ENCODE data around the gene TCEA2.

TCEA2 gene

DNA sequence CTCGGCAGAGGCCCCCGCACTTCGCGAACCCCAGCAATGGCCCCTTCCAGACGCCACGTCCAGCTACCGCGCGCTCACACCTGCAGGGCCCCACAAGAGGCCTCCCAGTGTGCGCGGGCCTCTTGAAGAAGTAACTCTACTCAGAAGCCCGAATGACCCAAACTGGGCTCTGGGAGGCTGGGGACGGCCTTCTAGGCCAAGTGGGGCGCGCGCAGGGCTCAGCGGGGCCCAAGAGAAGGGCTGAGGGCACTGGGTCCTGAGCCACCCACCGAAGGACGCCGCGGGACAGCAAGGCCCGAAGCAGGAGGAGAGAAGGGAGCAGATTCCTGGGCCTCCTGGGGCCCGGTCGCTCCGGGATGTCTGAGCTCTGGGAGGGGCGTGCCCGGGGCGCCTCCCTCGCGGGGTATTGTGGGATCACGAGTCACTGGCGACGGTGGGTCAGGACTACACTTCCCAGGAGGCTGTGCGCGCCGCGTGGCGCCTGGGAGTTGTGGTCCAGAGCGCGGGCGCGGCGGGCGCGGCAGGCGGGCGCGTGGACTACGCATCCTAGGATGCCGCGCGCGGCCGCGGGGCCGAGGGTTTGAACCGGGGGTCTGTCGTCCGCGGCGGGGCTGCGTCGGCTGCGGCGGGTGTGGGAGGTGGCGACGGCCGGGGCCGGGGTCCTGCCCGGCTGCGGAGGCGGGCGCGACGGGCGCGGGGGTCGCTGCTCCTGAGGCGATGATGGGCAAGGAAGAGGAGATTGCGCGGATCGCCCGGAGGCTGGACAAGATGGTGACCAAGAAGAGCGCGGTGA is at the start of gene TCEA2:
Gene TCEA2, plus strand, starts transcription at position 603 of the 793 bp plus-strand sequence. Its CDS starts 115 bp downstream, at position 718.
- ATAC-seq (peak; percentile 88), DNase-seq (peak; percentile 96)

DNA sequence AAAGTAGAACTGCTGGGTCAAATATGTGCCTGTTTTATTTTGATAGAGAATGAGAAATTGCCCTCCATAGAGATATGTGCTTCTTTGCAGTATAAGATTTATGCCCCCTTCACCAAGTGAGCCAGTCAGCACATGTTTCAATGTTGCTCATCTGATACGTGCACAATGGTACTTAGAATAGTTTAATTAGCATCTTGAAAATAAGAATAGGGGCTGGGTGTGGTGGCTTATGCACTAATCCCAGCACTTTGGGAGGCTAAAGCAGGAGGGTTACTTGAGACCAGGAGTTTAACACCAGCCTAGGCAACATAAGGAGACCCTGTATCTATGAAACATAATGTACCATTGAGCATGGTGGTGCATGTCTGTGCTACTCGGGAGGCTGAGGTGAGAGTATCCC is 47.4 kb upstream of the TCEA2 start:
- DNase-seq (no peak), ATAC-seq (no peak)

DNA sequence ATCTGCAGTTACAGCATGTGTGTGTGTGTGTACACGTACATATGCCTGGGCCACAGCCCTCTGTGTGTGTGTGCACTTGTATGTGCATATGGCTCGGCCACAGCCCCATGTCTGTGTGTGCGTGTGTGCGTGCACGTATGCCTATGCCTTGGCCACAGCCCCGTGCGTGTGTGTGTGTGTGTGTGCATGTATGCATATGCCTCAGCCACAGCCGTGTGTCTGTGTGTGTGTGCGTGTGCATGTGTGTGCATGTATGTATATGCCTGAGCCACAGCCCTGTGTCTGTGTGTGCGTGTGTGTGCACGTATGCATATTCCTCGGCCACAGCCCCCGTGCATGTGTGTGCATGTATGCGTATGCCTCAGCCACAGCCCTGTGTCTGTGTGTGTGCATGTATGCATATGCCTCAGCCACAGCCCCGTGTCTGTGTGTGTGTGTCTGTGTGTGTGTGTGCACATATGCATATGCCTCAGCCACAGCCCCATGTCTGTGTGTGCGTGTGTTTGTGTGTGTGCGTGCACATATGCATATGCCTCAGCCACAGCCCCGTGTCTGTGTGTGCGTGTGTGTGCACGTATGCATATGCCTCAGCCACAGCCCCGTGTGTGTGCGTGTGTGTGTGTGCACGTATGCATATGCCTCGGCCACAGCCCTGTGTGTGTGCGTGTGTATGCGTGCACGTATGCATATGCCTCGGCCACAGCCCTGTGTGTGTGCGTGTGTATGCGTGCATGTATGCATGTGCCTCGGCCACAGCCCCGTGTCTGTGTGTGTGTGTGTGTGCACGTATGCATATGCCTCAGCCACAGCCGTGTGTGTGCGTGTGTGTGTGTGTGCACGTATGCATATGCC is 41.6 kb upstream of the TCEA2 start:
- no peak for ATAC-seq

DNA sequence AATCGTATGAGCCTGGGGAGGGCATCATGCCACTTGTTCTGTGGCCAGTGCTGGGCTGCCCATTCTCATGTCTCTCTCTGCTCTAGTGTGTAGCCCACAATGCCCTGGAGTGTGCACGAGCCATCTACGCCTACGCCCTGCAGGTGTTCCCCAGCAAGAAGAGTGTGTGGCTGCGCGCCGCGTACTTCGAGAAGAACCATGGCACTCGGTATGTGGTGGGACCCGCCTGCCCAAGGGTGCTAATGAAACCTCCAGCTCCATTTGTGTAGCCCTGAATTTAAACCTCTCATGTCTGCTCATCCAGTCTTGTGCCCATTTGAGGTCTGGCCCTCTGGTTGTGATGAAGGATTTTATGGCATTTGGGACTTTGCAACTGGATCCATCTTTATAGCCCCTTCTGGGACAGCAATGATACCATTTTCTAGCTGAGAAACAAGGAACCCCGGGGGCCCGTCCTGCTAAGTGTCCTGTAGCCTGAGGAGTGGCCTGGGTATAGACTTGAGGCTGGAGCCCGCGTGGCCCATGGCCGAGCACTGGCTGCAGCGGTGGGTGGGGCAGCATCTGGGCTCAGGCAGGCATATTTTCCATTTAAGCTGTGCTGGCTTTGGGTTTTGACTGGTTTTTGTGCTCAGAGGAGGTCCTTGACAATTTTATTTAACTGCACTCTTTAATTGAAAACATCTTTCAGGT is 40.2 kb upstream of the TCEA2 start:
- DNase-seq (no peak), ATAC-seq (no peak)

More for the DNA sequence above, 41.6 kb upstream of the TCEA2 start:
- no peak for DNase-seq

DNA sequence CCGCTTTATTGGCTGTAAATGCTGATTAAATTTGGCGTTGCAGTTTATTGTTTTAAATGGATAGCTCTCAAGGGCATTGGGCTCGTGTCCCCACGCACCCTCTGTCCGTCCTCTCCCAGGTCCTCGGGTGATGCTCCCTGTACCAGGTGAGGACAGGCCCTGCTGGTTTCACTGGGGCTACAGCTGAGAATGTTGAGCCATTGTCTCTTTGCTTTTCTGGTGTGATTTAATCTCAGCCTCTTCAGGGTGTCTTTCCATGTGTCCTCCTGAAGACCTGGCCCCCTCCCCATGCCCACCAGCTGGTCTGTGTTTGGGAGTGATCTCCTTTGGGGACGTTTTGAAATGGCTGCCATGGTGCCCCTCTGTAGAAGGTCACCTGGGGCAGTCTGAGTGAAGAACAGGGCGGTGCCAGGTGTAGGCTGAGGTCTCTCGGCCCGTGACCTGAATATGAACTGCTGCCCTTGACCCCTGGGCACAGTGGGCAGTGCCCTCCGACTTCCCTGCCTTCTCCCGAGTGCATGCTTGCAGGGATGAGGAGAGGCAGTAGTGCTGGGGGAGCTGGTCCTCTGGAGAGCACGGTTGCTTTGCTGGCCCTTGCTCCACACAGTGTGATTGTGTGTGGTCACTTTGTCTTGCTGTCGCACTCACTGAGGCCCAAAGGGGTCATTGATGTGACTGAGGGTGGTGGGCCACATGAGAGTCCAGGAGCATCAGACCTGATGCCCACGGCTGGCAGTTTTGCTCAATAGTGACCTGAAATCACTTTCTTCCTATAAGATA is 39.4 kb upstream of the TCEA2 start:
- ATAC-seq (no peak), DNase-seq (no peak)

DNA sequence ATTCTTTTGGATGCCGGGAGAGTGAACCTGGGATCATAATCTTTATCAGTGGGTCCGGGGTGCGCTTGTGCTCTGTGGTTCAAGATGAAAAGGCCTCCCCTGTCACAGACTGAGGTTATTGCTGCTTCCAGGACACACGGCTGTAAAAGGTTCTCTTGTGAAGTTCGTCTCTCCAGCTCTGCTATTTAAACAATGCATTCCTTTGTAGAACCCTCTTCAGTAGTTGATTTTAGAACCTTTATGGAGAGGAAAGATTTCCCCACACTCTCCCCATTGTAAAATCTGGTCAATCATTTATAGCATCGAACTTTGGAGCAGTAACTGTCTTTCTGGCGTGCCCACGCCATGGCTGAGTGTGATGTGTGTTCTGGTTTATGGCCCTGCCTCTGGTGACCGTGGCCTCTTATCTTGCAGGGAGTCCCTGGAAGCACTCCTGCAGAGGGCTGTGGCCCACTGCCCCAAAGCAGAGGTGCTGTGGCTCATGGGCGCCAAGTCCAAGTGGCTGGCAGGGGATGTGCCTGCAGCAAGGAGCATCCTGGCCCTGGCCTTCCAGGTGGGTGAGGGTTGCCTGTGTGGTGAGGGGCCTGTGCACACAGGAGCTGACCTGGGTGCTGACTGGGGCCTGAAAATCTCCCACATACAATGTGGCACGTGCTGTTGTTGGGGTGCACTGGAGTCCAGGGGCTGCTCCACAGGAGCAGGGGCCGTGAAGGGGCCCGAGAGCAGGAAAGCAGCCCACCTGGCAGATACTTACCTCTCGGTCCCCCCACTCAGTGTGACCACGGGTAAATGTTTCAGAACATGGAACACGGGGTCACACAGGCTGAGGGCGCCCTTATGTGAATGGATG is 38.6 kb upstream of the TCEA2 start:
- DNase-seq (no peak), ATAC-seq (no peak)

DNA sequence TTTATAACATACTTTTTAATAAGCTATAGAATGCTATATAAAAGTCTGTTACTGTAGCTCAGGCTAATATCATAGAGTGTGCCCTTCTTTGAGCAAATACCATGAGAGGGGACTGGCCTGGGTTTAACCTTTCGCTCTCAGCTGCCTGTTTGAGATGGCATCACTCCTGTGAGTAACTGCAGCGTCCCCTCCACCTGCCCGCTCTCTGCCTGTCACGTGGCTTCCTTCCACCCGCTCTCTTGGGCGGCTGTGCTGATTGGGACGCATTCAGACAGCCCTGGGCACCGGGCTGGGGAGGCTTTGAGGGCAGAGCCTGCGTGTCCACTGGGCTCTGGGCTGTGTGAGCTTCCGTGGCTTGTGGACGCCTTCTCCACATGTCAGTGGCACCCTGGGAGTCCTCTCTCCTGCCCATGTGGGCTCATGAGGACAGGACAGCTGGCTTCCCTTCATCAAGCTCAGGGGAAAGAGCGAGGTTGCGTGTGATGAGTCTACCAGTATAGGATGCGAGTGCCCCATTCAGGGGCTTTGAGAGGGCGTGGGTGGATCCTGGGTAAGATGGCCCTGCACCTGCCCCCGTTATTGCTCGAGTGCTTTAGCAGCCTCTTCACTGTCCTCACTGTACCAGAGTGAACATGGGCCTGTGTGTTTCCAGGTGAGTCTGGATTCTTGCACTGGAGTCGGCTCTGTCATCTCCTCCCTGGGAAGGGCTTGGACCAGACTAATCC is 37.7 kb upstream of the TCEA2 start:
- no peak for DNase-seq
- ATAC-seq = no peak

DNA sequence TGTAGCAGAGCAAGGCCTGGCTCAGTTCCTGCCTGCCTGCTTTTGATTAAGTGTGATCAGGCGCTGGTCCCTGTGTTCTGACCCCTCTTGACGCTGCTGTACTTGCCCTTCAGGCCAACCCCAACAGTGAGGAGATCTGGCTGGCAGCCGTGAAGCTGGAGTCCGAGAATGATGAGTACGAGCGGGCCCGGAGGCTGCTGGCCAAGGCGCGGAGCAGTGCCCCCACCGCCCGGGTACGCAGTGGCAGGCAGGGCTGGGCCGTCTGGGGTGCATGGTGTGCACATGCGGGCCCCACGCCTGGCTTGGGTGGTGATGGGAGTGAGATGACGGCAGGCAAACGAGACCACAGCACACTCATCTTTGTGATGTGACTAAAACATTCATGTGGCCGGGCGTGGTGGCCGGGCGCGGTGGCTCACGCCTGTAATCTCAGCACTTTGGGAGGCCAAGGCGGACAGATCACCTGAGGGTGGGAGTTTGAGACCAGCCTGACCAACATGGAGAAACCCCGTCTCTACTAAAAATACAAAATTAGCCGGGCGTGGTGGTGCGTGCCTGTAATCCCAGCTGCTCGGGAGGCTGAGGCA is 37.1 kb upstream of the TCEA2 start:
- no peak for ATAC-seq
- no peak for DNase-seq

DNA sequence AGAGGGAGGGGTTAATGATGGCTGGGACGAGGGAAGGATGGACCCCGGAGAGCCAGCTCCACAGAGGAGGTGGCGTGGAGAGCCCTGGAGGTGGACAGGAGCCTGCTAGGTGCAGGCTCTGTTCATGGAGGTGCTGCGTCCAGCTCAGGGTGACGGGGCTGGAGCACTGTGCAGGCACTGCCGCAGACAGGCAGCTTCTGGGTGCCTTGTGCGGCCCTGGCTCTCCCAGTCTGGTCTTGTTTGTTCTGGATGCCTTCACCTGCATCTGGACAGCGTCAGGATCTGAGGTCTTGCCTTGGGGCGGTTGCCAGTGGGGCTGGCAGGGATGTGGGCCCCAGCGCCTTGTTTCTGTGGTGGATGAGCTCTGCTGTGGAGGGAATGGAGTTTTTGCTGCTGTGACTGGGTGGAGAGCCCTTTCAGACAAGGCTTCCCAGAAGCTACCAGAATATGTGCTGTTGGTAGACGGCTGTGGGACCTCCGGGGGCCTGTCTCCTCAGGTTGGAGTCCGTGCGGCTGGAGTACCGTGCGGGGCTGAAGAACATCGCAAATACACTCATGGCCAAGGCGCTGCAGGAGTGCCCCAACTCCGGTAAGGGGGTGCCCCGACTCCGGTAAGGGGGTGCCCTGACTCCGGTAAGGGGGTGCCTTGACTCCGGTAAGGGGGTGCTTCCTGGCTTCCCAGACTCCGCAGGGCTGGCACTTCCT is 34.9 kb upstream of the TCEA2 start:
- no peak for ATAC-seq
- no peak for DNase-seq

DNA sequence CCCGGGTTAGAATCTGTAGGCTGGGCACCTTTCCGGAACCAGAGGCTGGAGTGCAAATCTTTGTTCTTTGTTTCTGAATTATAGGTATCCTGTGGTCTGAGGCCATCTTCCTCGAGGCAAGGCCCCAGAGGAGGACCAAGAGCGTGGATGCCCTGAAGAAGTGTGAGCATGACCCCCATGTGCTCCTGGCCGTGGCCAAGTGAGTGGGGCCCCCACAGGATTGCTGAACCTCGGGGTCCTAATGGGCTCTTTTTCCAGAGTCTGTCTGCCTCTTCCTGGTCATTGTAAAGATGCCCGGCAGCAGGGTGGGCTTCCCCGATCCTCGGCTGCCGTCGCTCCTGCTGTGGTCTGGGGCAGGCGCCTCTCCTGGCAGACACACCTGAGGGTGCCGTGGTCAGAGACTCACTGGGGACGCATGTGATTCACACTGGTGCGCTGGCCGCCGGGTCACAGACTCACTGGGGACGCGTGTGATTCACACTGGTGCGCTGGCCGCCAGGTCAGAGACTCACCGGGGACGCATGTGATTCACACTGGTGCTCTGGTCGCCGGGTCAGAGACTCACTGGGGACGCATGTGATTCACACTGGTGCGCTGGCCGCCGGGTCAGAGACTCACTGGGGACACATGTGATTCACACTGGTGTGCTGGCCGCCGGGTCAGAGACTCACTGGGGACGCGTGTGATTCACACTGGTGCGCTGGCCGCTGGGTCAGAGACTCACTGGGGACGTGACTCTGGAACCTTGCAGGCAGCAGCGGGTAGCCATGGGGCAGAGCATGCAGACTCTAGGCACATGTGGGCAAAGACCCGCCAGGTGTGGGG is 33.5 kb upstream of the TCEA2 start:
- ATAC-seq (no peak), DNase-seq (no peak)

DNA sequence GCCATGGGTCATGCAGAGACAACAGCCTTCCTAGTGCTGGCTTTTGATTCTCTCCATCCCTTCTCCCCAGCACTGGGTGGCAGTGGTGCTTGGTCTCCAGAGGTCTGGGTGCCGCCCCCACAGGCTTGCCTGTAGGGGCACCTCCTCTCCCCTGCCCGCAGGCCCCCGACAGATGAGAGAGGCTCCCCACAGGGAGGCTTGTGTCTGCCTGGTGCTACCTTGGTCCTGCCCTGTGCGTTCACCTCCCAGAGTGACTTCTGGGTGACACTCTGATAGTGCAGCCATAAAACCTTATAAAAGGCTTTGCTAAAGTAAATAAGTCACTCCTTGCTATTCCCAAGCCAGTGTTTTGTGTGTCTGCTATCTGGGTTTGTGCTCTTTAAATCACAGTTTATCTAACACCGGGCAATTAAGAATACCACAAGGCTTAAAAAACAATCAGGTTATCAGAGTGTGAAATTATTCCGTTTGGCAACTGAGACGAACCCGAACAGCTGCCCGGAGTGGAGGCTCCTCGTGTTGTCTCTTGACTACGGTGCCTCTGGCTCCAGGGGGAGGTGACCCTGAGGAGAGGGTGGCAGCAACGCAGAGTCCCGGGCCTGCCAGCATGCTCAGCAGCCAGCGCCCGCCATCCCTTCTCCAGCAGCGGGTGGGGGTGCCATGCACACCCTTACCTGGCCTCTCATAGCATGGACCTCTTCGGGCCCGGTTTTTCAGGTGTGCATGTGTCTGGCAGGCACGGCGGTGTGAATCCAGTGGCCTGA is 32.4 kb upstream of the TCEA2 start:
- ATAC-seq (no peak), DNase-seq (no peak)

DNA sequence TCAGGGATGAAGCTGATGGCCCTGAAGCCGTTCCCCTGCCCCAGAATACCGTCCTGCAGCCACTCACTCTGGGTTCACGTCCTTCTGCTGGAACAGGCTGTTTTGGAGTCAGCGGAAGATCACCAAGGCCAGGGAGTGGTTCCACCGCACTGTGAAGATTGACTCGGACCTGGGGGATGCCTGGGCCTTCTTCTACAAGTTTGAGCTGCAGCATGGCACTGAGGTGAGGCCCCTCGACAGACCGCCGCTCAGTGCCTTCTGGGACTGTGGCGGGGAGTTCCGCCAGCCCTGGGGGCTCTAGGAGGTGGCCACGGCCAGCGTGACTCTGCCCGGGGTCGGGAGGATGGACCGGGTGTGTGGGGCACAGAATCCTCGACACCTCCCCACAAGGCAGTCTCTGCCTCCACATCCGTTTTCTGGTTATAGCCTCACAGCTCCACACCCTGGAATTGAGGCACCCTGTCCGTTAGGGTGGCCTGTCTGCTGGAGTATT is 31.1 kb upstream of the TCEA2 start:
- ATAC-seq (no peak), DNase-seq (no peak)

DNA sequence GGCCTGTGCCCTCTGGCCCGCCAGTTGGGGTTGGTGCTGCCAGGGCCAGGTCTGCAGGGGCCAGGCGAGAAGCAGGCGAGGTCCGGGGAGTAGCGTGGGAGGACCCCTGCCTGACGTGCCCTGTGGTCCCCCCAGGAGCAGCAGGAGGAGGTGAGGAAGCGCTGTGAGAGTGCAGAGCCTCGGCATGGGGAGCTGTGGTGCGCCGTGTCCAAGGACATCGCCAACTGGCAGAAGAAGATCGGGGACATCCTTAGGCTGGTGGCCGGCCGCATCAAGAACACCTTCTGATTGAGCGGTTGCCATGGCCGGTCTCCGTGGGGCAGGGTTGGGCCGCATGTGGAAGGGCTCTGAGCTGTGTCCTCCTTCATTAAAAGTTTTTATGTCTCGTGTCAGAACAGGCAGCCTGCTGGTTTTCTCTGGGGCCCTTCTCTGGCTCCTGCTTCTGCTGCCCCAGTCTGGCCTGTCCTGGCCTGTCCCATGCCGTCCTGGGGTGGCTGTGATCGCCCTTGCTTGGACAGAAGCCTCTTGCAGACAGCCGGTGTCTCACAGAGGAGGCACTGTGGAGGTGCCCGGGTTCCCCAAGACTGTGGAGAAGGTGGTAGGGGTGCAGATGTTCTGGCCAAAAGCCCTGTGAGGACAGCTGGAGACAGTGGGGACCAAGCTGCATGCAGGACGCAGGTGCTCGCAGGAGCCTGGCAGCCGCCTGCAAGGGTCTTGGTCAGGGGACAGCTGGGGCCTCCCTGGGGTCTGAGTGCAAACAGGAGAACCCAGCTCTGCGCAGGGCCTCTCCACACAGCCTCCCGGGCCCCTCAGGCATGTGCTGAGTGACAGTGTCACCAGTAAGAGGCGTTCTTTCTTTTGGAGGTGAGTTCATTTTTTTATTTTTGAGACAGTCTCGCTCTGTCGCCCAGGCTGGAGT is 30.0 kb upstream of the TCEA2 start:
- ATAC-seq = no peak

DNA sequence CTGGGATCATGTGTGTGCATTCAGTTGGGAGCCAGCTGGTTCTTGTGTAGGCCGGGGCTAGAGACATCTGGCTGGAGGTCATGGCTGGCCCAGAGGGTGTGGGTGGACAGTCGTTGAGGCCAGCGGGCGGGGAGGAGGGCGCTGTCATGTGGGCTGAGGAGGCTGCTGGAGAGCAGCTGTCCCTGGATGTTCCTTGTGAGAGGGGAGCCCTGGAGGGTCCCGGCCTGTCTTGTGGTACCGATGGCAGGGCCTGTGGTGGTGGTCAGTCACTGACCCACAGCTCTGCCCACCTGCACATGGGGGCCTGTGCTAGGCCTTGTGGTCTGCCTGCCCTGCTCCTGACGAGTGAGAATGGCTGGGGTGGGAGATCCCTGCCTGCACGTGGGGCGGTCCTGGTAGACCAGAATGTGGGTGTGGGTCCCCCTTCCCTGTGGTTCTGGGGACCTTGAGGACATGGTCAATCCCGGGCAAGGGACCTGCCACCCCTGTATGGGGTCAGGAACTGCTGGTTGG is 29.0 kb upstream of the TCEA2 start:
- no peak for DNase-seq
- ATAC-seq = no peak

More for the DNA sequence above, 30.0 kb upstream of the TCEA2 start:
- no peak for DNase-seq

DNA sequence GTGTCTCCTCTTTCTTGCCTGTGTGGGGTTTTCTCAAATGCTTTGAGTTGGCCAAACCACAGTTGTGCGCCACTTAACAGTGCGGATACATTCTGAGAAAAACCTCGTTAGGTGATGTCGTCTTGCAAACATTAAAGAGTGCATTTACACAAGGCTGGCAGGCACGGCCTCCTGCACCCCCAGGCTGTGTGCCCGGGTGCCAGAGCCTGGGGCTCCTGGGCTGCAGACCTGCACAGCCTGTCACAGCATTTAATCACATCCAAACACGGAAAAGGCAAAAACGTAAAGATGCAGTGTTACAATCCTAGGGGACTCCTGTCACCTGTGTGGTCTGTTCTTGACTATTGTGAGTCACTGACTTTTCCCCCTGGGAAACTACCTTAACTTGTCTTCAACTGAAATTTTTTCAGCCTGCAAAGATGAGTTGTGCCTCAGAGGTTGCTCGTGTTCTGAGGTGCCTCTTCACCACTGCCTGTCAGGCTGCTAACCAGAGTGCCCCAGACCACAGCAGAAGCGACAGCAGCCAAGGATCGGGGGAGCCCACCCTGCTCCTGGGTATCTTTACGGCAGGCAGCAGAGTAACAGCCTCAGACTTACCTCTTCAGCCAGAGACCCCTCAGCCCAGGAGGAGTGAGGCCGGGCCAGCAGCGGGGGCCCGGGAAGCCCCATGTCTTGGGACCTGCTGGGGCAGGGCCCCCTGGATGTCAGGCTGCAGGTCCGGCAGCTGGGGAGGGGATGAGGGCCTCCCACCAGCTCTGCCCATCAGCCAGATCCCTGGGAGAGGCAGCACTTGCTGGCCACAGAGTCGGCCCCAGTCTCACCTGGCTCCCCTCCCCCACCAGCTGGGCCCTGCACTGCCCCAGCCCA is 27.7 kb upstream of the TCEA2 start:
- DNase-seq = peak; percentile 63

More for the DNA sequence above, 27.7 kb upstream of the TCEA2 start:
- peak; percentile 65 for ATAC-seq
